D341Med (cell line): ENCODE measurements around the gene PDP2.
A peak's percentile ranks its signal among the peaks of the same experiment; 100 is the strongest.
"Not testable (repeated sequence)": the region's sequence is repeated elsewhere in the genome, so short reads cannot be mapped to it uniquely, and the experiment has no call there.

ENCODE experiments used
- DNase-seq: peaks from one replicate; pipeline ENCODE4 v3.0.0; 2012; ENCODE audit warnings: low spot score

Gene PDP2

DNA sequence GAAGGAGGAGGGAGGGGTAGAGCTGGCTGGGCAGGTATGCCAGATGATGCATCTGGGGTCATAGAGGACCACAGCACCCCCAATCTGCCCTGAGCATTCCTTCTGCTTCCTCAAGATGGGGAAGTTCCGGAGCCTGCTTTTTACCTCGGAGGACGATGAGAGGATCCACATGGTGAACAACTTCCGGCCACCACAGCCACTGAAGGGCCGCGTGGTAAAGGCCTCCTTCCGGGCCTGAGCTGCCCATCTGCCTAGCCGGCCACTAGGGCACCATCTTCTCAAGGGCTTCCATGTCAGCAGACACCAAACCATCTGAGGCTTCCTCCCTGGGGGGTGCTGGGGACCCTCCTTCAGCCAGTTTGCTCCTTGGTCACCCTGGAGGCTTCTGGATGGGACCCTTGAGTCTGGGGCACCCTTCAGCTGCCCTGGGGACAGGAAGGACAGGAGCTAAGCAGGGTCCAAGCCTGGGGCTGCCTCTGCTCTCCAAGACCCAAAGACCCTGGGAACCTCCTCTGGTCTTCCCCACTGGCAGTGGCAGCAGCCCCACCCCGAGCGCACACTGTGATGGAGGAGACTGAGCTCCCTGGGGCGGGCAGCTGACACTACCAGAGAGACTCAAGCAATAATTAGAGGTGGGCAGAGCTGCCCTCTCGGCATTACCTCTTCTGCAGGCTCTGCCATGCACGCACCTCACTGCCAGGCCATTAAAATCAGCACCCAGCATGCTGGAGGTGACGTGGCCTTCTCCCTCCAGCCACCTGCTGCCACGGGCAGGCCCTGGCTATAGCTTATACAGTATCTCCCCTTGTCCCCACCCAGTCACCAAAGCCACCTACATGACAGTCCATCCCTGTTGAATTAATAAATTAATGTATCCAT is 26.8 kb upstream of the PDP2 start:
- no peak for DNase-seq

- no peak for DNase-seq
Observed at GRCh38 chr16:66856184-66856730, 24.1 kb upstream of the PDP2 start.

- DNase-seq: no peak
Observed at GRCh38 chr16:66856801-66857200, 23.5 kb upstream of the PDP2 start.

DNA sequence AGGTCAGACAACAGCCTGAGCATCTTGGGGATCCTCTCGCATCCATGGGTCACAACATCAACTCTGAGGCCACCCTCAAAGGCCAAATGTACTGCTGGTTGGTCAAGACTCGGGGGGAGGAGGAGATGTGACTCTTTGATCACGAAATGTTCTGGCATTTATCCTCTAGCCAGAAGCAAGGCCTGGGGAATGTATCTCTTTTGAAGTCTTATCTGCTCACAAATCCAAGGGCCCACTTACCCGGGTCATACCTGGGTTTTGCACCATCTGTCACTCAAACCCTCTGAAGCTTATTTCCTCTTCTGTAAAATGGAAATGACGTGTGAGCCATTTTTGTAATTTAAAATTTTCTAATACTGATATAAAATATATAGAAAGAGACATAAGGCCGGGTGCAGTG is 22.9 kb upstream of the PDP2 start:
- DNase-seq: no peak

DNA sequence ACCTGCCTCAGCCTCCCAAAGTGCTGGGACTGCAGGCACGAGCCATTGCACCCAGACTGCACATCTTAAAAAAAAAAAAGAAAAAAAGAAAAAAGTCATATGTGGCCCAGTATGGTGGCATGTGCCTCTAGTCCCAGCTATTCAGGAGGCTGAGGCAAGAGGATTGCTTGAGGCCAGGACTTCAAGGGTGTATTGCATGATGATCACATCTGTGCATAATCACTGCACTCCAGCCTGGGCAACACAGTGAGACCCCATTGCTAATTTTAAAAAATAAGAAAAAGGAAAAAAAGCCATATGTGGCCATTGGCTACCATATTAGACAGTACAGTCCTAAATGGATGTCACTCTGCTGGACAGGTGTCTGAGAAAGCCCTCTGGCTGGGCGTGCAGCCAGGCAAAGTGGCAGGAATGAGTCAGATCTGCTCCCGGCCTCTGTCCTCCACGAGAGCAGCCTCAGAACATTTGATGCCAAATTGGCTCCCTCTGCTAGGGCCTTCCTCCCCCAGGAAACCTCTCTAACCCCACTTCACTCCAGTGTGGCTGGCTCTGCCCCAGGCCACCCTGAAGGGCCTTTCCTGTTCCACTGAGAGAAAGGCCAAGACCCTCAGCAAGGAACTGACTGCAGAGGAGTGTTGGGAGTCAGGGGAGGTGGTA is 21.4 kb upstream of the PDP2 start:
- DNase-seq: no peak

- DNase-seq: no peak
Observed at GRCh38 chr16:66859397-66860068, 20.8 kb upstream of the PDP2 start.

GRCh38 chr16:66862023-66862520 is 18.2 kb upstream of the PDP2 start:
- no peak for DNase-seq

- no peak for DNase-seq
Observed at GRCh38 chr16:66863707-66864106, 16.6 kb upstream of the PDP2 start.

DNA sequence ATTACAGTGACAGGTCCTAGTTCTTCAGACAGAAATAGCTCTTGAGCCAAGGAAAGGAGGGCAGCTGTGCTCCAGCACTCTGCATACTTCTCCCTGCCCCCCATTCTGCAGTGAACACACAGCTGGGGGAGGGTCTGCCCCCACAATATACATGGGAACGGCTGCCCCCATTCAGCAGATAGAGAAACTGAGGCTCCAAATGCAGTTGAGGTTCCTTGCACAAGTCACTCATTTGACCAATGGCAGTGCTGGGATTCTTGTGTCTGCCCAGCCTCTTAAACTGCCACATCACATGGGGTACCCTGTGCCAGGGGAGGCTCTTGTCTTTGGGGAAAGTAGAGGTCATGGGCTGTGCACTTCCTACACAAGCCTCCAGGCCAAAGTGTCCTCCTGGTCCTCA is 10.9 kb upstream of the PDP2 start:
- DNase-seq: no peak

DNA sequence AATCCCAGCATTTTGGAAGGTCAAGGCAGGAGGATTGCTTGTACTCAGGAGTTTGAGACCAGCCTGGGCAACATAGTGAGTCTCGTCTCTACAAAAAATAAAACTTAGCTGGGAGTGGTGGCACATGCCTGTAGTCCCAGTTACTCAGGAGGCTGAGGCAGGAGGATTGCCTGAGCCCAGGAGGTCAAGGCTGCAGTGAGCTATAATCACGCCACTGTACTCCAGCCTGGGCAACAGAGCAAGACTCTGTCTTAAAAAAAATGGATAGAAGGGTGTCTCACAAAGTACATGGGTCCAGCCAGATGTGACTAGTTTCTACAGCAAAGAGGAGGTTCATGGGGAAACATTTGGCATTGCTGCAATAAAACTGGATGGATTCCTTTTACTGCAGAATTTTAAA is 9.0 kb upstream of the PDP2 start:
- not testable (repeated sequence) for DNase-seq

DNA sequence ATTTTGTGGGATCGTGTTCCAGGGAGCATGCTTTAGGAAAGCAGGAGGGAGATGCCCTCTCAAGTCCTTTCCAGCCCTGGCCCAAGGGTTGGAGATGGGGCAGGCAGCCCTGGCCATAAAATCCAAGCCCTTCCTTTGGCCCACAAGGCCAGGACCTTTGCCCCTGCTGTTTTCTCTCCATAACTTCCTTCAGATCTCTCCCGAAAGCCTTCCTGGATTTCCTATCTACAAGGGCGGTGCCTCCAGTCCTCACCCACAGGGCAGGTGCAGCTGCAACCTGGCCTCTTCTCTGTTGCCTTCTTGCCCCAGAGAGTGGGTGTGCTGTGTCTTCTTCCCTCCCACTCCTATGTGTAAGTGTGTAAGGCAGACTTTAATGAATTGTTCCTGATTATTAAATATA is 8.5 kb upstream of the PDP2 start:
- DNase-seq: no peak

GRCh38 chr16:66872559-66872942 is 7.8 kb upstream of the PDP2 start:
- DNase-seq: no peak

DNA sequence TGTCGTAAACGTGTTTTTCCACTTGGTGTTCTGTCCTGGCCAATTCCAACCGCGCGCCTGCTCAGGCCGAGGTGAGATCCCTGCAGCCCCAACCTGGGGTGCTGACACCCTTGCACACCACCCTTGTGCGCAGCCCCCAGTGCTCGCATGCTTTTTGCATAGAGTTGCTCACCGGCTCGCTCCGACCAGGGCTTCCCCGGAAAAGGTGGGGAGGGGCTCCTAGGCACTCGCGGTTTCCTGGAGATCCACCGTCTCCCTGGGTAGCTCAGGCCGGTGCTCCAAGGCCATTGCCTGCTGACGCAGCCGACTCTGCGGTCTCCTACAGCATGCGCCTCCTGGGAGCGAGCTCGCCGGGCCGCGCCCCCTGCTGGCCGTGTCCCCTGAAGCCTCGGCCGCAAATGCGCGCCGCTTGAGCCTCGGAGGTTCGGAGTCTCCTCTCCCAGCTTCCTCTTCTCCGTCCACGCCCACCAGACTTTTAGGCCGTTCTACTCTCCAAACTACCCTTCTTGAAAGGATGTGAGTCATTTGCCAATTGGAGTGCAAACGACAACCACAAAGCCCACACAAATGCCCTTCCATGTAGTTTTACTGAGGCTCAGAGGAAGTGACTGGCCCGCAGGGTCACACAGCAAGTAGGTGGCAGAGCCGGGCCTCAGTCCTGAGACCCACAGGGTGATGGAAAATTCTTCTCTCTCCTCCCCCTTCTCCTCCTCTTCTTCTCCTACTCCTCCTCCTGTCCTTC is 7.2 kb upstream of the PDP2 start:
- peak; percentile 90 for DNase-seq

GRCh38 chr16:66873685-66874055 is 6.6 kb upstream of the PDP2 start:
- no peak for DNase-seq

DNA sequence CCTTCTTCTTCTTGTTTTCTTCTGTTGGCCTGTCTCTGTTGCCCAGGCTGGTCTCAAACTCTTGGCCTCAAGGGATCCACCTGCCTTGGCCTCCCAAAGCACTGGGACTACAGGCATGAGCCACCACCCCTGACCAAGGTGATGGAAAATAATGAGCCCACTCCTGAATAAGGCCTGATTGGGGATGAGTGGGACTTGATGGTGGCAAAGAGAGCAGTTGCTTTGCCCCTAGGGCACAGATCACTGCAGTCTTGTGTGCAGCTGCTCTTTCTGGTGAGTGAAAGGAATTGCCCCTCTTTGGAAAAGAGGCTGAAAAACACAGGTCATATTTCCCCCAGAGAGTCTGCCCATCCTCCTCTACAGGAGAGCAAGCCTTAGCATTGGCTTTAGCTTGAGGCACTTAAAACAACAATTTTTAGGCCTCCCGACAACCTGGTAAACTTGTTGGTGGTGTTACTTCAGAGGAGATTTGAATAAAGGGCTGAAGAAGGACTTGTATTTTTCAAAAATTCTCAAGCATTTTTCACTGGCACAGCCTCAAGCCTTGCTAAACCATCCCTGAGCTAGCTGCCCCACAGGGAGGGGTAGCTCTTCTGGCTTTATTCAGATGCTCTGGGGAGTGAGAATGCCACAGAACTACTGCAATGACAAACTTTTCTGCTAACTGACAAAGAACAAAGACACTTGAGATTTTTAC is 6.1 kb upstream of the PDP2 start:
- no peak for DNase-seq

DNA sequence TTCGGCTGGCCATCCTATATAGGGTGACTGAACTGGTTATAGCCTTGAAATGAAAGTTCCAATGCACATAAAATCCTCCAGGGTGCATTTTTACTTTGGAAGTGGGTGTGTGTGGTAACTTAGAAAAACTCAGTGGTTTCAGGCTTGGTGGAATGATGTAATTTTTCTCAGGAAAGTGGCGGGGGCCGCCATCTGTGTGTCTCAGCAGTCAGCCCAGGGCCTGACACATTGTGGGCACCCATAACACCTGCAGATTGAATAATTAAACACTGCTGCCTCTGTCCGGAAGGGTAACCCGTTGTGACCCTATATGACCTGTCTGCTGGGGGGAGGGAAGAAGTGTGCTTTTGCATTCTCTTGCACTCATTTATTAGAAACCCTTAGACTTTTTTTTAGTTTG is 2.2 kb upstream of the PDP2 start:
- no peak for DNase-seq

DNA sequence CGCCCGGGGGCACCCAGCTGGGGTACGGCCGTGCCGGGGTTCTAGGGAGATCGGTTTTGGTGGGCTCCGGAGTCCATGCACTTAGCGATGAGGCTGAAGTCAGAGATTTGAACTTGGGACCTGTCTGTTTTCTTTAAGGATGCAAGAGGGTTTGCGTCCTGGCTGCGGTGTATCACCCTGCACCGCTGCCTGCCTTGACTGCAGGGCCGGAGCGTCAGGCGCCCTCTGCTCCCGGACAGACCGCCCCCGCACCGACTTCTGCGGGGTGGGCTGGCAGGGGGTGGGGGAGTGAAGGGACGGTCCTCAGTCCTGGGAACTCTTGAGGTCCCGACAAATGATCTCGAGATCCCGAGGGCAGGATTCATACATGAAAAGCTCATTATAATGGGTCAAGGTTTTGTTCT is 701 bp downstream of the PDP2 start:
- DNase-seq: no peak

GRCh38 chr16:66881560-66881959 is 1.2 kb downstream of the PDP2 start:
- no peak for DNase-seq

DNA sequence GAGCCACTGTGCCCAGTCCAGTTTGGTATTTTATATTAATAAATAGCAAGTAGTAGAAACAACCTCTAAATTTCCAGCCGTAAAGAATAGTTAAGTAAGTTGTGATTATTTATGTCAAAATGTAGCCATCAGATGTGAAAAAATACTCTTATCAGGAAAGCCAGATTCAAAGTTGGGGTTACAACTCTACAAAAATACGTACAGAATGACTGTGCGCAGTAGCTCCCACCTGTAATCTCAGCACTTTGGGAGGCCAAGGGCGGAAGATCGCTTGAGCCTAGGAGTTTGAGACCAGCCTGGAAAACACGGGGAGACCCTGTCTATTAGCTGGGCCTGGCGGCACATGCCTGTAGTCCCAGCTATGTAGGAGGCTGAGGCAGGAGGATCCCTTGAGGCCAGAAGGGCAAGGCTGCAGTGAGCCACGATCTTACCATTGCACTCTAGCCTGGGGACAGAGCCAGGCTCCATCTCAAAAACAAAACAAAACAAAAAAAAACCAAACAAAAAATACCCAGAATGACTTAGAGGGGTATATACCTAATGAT is 1.7 kb downstream of the PDP2 start:
- DNase-seq: no peak

- DNase-seq: no peak
Observed at GRCh38 chr16:66882702-66883101, 2.4 kb downstream of the PDP2 start.

GRCh38 chr16:66885491-66885890 is 5.2 kb downstream of the PDP2 start:
- DNase-seq: no peak
